ENCODE results near the gene ANKH.

The ANKH gene

DNA sequence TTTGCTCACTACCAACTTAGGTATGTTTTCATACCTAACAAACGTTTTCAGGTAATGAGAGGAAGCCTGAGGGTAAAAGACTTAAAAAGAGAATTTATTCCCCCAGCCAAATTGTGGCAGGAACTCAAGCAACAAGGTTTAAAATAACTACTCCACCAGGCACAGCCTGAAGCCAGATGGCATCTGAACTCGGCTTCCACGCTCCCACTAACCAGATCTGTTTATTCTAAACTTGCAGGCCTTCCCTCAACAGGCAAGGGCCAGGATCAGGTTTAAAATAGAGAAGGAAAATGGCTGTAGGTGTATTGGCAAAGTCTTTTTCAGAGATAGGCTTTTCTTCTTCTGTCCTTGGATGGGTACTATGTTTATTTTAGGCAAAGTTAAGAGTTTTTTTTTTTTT, 117.6 kb downstream of the ANKH start:
- no peak for DNase-seq

GRCh38 chr5:14753292-14753691, 118.3 kb downstream of the ANKH start:
- DNase-seq = no peak

- no peak for DNase-seq
Measured at GRCh38 chr5:14752497-14753071, 119.0 kb downstream of the ANKH start.

DNA sequence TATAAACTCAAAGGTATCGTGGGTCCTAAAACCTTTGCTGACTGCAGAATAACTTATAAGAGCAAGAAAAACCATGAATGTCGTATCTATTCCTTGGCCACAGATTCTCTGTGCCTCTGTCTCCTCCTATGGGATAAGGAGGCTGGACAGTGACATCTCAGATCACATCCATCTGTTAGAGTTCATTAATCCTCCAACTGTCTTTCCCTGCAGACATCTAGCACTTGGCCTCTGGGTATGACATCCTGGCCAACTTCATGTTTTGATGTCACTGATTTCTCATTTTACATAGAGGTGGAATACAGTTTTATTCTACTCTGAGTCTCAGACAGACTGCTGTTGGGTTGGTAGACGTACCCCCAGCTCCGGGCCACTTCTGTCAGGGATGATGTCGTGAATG, 120.9 kb downstream of the ANKH start:
- DNase-seq = no peak

GRCh38 chr5:14749579-14750101, 121.9 kb downstream of the ANKH start:
- no peak for DNase-seq

DNA sequence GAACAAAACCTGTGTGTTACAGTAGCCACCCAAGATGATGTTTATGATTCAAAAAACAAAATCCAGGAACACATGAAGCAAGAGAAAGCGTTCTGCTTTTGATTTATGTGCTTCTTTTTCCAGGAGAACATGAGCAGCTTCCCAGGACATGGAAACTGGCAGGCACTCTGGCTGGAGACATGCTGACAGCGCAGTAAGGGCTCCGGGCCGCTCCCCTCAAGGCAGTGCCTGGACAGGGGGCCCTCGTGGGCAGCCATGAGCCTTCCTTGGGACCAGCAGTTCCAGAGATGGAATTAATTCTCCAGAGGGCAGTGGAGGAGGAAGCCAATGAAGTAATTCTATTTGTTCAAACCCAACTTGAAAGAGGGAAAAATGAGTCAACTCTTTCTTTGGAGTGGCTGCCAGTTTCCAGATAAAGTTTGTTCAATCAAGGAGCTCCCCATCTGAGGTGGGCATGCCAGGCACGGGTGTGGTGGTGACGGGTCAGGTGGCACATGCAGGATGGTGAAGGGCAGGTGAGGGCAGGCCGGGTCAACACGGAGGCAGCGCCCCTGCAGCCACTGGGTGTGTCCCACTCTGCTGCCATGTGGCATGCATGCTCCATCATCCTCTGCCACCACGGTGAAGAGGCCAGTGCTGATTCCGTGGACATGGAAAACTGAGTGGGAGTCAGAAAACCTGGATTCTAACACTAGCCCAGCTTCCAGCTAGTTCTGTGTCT, 123.2 kb downstream of the ANKH start:
- no peak for DNase-seq

DNA sequence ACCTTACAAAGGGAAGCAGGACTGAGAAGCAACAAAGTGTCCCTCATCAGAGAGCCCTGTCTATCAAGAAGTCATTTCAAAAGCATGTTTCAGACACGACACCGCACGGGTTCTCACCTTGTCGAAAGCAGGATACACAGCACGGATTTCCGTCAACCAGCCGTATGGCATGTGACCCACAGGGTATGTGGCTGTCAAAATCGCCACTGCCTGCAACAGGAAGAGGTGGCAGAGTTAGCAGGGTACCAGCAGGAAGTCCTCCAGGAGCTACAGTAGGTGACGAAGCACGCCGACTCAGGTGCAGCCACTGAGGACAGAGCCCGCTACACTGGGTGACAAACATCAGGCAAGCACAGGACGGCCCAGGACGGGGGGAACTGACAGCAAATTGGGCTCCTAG, 125.8 kb downstream of the ANKH start:
- DNase-seq = no peak

DNA sequence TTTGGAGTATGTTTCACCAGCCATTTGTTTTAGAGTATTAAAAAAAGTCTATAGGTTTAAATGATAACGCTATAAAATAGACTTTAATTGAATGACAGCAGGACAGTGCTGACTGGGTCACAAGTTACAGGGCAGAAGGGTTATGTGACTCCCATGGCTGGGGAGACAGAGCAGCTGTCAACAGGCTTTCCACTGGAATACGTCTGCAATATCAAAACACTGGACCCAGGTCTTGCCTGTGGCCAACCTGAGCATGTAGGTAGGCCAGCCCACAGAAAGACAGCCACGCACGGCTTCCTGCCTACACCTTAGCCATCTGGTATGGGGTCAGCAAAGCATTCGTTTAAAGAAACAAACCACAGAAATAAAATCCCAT, 126.4 kb downstream of the ANKH start:
- no peak for DNase-seq

DNA sequence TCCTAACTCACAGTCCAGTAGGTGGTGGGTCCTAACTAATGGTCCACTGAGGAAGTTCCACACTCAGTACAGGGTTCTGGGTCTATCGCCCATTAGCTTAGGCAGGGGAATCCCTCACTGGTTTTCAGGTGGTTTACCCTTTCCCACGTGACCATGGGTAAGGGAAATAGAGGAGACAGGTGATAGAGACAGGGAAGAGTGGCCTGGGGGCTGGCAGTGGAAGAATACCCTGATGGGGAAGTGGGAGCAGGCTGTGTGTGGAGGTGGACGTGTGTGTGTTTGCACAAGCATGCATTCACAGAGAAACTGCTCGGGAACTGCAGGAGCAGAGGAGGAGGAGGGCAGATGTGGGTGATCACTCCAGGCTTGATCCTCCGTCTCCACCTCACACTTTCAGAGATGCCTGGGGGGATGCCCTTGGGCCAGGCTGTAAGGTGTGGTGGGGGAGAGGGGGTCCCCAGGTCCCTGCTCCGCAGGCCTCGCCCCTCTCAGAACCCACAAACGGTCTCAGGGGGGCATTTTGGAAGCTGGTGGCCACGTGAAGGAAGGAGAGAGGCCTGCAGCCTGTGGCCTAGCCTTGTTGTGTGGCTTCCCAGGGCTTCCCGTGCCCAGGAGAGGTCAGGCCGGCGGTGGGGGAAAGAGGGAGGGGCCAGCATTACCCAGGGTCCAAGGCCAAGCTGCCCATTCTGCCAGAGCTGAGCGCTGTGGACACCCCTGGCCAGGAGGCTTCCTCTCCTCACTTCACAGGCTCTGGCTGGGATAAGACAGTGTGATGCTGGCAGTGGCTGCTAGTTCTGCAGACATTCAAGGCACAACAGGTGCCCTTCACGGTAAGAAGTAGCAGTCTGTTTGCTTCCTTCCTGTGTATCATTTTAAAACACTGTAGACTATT, 127.0 kb downstream of the ANKH start:
- DNase-seq = no peak

DNA sequence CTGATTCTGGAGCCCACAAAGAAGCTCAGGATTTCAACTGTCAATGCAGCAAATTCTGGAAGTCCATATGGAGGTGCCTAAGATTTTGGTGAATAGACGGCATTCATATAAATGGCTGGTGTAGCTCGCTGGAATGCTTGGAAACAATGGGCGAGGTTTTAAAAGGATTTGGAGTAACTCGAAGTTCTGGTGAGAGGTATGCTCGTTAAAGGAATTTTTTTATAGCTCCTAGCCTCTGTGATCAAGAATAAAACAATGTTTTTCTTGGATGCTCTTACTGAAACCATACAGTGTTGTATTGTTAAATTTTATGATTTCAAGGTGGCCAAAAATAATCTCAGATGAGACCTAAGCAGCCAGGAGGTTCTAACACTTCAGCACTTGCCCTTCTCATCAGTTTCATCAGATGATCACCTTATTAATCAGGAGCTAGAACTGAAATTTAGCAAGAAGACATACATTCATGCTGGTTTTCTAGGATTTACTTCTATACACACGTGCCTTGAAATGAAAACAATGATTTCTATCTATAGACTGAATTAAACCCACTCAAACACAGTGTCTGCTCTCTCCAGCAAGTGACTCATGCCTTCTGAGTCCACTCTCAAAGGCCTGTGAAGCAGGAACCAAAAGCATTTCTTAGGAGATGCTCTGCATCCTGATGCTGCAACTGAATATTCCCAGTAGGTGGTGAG, 127.8 kb downstream of the ANKH start:
- DNase-seq = no peak

DNA sequence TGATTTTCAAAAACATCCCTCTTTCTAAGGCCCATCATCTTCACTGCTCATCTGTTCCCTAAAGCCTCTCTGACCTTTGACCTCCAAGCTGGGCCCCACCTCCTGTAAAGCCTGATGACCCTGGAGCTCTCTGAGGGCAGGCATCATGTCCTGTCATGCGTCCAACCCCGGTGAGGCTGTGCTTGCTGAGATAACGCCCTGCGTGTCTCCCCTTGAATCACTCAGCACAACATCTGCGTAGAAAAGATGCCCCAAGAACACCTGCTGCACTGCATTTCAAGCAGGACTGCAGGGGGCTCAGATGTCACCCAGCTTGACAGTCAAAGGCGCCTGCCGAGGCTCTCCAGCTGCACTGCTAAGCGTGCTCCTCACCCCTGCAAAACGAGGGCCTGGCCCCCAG, 129.1 kb downstream of the ANKH start:
- DNase-seq = no peak

- no peak for DNase-seq
Measured at GRCh38 chr5:14741801-14742440, 129.7 kb downstream of the ANKH start.

- DNase-seq = no peak
Measured at GRCh38 chr5:14741131-14741530, 130.4 kb downstream of the ANKH start.

- DNase-seq = no peak
Measured at GRCh38 chr5:14739981-14740380, 131.6 kb downstream of the ANKH start.

- DNase-seq = no peak
Measured at GRCh38 chr5:14739538-14739937, 132.0 kb downstream of the ANKH start.

GRCh38 chr5:14738050-14738449, 133.5 kb downstream of the ANKH start:
- no peak for DNase-seq

DNA sequence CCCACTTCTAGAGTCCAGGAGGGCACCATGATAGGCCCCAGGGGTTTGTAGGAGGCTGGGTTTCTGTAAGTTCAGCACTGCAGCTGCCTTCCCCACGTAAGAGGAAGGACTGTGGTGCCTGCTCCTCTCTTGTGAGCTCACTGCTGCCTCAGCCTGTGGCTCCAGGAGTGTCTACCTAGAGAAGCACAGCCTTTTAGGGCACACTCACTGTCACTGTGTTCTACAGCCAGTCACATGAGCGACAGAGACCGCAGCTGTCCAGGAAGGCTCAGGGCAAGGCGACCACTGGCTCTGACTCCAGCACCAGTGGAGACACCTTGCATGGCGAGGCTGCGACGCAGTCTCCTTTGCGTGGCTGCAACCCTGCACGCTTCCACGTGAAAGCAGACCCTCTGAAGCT, 134.3 kb downstream of the ANKH start:
- no peak for DNase-seq

GRCh38 chr5:14735944-14736343, 135.6 kb downstream of the ANKH start:
- DNase-seq = no peak

DNA sequence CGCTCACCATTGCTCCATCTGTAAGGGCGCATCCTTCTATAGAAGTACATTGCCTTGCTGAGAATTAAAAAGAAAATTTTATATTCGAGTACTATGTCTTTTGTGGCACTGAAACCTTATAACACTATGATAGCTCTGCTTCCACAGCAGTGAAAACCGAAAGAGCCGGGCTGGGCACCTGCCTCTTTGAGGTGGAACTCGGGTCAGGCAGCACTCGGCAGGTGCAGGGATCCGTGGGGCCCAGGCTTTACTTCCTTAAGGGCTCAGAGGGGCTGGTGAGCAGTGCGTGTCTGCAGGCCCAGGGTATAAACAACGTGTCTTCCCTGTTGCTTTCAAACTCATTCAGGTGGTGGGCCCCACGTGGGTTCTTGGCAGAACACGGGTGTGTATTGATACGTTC, 137.2 kb downstream of the ANKH start:
- no peak for DNase-seq

DNA sequence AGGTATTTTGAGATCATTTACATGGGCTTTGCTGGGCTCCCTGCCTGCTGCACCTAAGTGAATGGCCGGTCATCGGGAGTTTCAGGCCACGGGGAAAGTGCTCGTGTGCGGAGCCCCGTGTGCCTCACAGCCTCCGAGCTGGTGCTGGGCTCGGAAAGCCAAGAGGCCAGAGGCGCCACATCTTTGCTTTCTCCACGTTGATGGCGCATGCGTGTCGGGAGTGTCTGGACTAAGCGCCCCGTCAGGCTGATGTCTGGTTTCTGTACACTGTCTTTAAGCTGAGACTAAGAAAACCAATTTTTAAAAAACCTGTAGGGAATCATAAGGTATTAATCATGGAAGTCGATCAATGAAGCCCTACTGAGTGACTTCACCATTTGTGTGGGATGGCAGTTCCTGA, 137.9 kb downstream of the ANKH start:
- DNase-seq = no peak

DNA sequence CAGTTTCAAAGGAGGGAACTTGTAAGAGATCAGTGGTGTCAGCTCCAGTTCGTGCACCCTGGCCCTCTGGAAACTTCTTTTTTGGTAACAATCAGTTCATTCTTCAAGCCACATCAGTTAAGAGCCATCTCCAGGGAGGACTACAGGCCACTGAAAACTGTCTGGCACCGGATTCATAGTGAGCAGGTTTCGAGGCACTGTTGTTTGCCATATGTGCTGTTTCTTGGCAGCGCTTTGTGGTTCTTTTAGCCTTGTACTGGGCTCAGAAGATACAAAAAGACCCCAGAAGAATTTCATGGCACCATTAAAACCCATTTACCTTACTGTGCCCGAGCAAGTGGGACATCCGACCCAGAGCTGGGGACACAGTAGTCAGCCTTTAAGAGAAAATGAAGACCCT, 138.6 kb downstream of the ANKH start:
- DNase-seq = no peak

DNA sequence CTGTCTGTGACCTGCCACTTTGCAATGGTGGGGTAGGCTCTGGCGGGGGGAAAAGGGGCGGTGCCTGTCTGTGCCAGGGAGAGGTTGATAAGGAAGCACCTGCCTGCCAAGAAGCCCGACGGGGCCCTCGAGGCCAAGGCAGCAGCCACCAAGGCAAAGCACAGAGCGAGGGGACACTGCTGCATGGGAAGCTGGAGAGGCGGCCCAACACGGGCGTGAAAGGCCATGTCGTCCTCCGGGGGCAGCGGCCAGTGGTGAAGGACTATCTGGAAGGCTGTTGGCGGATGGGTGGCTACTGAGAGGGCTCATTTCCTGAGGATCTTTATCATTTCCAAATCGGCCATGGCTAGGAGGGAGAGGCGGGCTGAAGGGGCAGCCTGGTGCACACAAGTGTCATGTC, 140.7 kb downstream of the ANKH start:
- no peak for DNase-seq

DNA sequence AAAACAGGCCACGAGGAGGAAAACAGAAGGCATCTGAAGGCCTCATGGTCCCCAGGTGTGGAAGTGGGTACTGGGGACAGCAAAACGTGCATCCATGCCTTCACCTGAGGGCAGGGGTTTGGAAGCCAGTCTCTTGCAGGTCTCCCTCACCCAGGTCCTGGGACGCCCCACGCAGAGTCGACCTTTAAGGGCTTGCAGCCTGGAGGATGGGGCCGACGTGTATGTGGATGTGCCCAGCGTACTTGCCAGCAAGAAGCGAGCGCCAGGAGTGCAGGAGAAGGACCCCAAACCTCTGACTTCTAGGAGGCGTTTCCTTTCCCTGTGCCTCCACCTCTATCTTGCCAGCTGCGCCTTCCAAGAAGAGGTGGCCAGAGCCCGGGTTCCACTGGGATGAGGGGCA, 141.1 kb downstream of the ANKH start:
- DNase-seq = no peak

Data from CD4-positive, alpha-beta T cell treated with Interleukin-4 for 4 hours (primary cell).